Measurements from ENCODE around the gene PLEKHM3. TPM values are rescaled to one million over a fixed set of nuclear protein-coding genes. Genes with fewer than 3 reads are reported as not detected.
"Not testable (repeated sequence)": the region's sequence is repeated elsewhere in the genome, so short reads cannot be mapped to it uniquely, and the experiment has no call there.

Gene PLEKHM3
- total and polyA plus RNA-seq, 2 donors: 8.2 to 8.8 TPM

DNA sequence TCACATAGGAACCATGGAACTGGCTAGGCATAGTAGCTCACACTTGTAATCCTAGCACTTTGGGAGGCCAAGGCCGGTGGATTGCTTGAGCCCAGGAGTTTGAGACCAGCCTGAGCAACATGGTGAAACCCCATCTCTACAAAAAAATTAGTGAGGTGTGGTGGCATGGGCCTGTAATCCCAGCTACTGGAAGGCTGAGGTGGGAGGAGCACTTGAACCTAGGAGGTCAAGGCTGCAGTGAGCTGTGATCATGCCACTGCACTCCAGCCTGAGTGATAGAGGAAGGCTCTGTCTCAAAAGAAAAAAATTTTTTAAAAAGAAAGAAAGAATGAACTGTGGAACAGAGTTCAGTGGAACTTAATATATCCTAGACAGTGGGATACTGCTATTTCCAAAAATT, 76.1 kb downstream of the PLEKHM3 start:
- H3K9me3 ChIP-seq (ENCODE audit: control insufficient read depth in 2 of 2, insufficient read depth in 1 of 2, low read length in 1 of 2); DNase-seq (ENCODE audit: low read depth in 6 of 9, low spot score in 9 of 9); H3K4me3 ChIP-seq (ENCODE audit: low read length in 2 of 2); H3K27me3 ChIP-seq (ENCODE audit: control insufficient read depth in 2 of 2, insufficient read depth in 1 of 2, low read length in 1 of 2); H3K4me1 ChIP-seq (ENCODE audit: control insufficient read depth in 2 of 2, insufficient read depth in 2 of 2, low read length in 2 of 2); H3K27ac ChIP-seq (ENCODE audit: low read depth in 1 of 2, low read length in 1 of 2); H3K36me3 ChIP-seq (ENCODE audit: control insufficient read depth in 2 of 2, insufficient read depth in 2 of 2, low read length in 1 of 2): not testable (repeated sequence)
- WGBS: 96% methylated on average over 1 of the region's 1 CpG

GRCh38 chr2:207944979-207945600, 80.2 kb downstream of the PLEKHM3 start:
- Histone ChIP-seq H3K4me1 (ENCODE audit: control insufficient read depth in 2 of 2, insufficient read depth in 2 of 2, low read length in 2 of 2) (no peaks in the 10 kb centered on the region), H3K4me3 (ENCODE audit: low read length in 2 of 2) (no peak overlapping the region), H3K27me3 (ENCODE audit: control insufficient read depth in 2 of 2, insufficient read depth in 1 of 2, low read length in 1 of 2) (no peaks in the 10 kb centered on the region), H3K9me3 (ENCODE audit: control insufficient read depth in 2 of 2, insufficient read depth in 1 of 2, low read length in 1 of 2) (no peaks in the 10 kb centered on the region), H3K27ac (ENCODE audit: low read depth in 1 of 2, low read length in 1 of 2) (no peak overlapping the region), H3K36me3 (ENCODE audit: control insufficient read depth in 2 of 2, insufficient read depth in 2 of 2, low read length in 1 of 2) (peaks cover 0 to 2% of the 10 kb centered on the region in 2 donors)
- WGBS: 96% methylated on average over 4 of the region's 4 CpGs
- no peak for DNase-seq (ENCODE audit: low read depth in 6 of 9, low spot score in 9 of 9)

GRCh38 chr2:207944334-207944733, 81.0 kb downstream of the PLEKHM3 start:
- Histone ChIP-seq H3K4me1 (ENCODE audit: control insufficient read depth in 2 of 2, insufficient read depth in 2 of 2, low read length in 2 of 2) (no peaks in the 10 kb centered on the region), H3K9me3 (ENCODE audit: control insufficient read depth in 2 of 2, insufficient read depth in 1 of 2, low read length in 1 of 2) (no peaks in the 10 kb centered on the region), H3K36me3 (ENCODE audit: control insufficient read depth in 2 of 2, insufficient read depth in 2 of 2, low read length in 1 of 2) (peaks cover 0 to 2% of the 10 kb centered on the region in 2 donors), H3K27me3 (ENCODE audit: control insufficient read depth in 2 of 2, insufficient read depth in 1 of 2, low read length in 1 of 2) (no peaks in the 10 kb centered on the region), H3K27ac (ENCODE audit: low read depth in 1 of 2, low read length in 1 of 2) (no peak overlapping the region), H3K4me3 (ENCODE audit: low read length in 2 of 2) (no peak overlapping the region)
- WGBS: over 99% methylated on average over 6 of the region's 6 CpGs
- no peak for DNase-seq (ENCODE audit: low read depth in 6 of 9, low spot score in 9 of 9)

GRCh38 chr2:207939342-207940108, 85.8 kb downstream of the PLEKHM3 start:
- H3K27ac ChIP-seq (ENCODE audit: low read depth in 1 of 2, low read length in 1 of 2): no peak overlapping the region

GRCh38 chr2:207938886-207939285, 86.4 kb downstream of the PLEKHM3 start:
- Histone ChIP-seq H3K27me3 (ENCODE audit: control insufficient read depth in 2 of 2, insufficient read depth in 1 of 2, low read length in 1 of 2) (no peaks in the 10 kb centered on the region), H3K27ac (ENCODE audit: low read depth in 1 of 2, low read length in 1 of 2) (no peak overlapping the region), H3K36me3 (ENCODE audit: control insufficient read depth in 2 of 2, insufficient read depth in 2 of 2, low read length in 1 of 2) (no peaks in the 10 kb centered on the region), H3K4me1 (ENCODE audit: control insufficient read depth in 2 of 2, insufficient read depth in 2 of 2, low read length in 2 of 2) (no peaks in the 10 kb centered on the region), H3K9me3 (ENCODE audit: control insufficient read depth in 2 of 2, insufficient read depth in 1 of 2, low read length in 1 of 2) (no peaks in the 10 kb centered on the region), H3K4me3 (ENCODE audit: low read length in 2 of 2) (no peak overlapping the region)
- no peak for DNase-seq (ENCODE audit: low read depth in 6 of 9, low spot score in 9 of 9)
- 98% methylated on average over 4 of the region's 4 CpGs for WGBS

More at GRCh38 chr2:207939342-207940108, 85.8 kb downstream of the PLEKHM3 start:
- no peak for DNase-seq (ENCODE audit: low read depth in 6 of 9, low spot score in 9 of 9)
- H3K4me3 ChIP-seq (ENCODE audit: low read length in 2 of 2): no peak overlapping the region
- H3K4me1 ChIP-seq (ENCODE audit: control insufficient read depth in 2 of 2, insufficient read depth in 2 of 2, low read length in 2 of 2): no peaks in the 10 kb centered on the region
- H3K36me3 ChIP-seq (ENCODE audit: control insufficient read depth in 2 of 2, insufficient read depth in 2 of 2, low read length in 1 of 2): peaks cover 0 to 2% of the 10 kb centered on the region in 2 donors
- H3K9me3 ChIP-seq (ENCODE audit: control insufficient read depth in 2 of 2, insufficient read depth in 1 of 2, low read length in 1 of 2): no peaks in the 10 kb centered on the region
- WGBS: 97% methylated on average over 8 of the region's 8 CpGs
- H3K27me3 ChIP-seq (ENCODE audit: control insufficient read depth in 2 of 2, insufficient read depth in 1 of 2, low read length in 1 of 2): no peaks in the 10 kb centered on the region

- no peaks in the 10 kb centered on the region for H3K27me3 ChIP-seq (ENCODE audit: control insufficient read depth in 2 of 2, insufficient read depth in 1 of 2, low read length in 1 of 2)
- H3K4me3 ChIP-seq (ENCODE audit: low read length in 2 of 2): no peak overlapping the region
- no peak overlapping the region for H3K27ac ChIP-seq (ENCODE audit: low read depth in 1 of 2, low read length in 1 of 2)
- DNase-seq (ENCODE audit: low read depth in 6 of 9, low spot score in 9 of 9): no peak
- no peaks in the 10 kb centered on the region for H3K9me3 ChIP-seq (ENCODE audit: control insufficient read depth in 2 of 2, insufficient read depth in 1 of 2, low read length in 1 of 2)
- no peaks in the 10 kb centered on the region for H3K4me1 ChIP-seq (ENCODE audit: control insufficient read depth in 2 of 2, insufficient read depth in 2 of 2, low read length in 2 of 2)
- 98% methylated on average over 4 of the region's 4 CpGs for WGBS
- H3K36me3 ChIP-seq (ENCODE audit: control insufficient read depth in 2 of 2, insufficient read depth in 2 of 2, low read length in 1 of 2): no peaks in the 10 kb centered on the region
Measured at GRCh38 chr2:207938415-207938814, 86.9 kb downstream of the PLEKHM3 start.

DNA sequence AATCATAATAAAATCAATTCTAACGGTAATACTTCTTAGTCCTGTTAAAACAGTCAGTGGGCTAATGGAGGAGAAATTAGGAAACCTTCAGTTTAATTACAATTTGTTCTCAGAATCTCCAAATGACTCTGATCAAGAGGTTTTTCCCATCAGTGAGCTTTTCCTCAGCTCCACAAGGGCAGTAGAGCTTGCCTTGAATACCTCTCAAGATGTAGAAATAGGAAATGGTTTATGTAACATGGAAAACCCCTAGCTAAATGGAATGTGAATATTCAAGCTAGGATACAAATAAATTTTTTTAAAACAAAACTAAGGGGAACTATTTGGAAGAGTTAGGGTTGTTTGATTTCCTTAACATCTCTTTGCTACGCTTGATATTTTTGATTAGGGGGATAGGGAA, 87.5 kb downstream of the PLEKHM3 start:
- H3K27ac ChIP-seq (ENCODE audit: low read depth in 1 of 2, low read length in 1 of 2): no peak overlapping the region
- WGBS: 94% methylated on average over 2 of the region's 2 CpGs
- H3K27me3 ChIP-seq (ENCODE audit: control insufficient read depth in 2 of 2, insufficient read depth in 1 of 2, low read length in 1 of 2): no peaks in the 10 kb centered on the region
- H3K36me3 ChIP-seq (ENCODE audit: control insufficient read depth in 2 of 2, insufficient read depth in 2 of 2, low read length in 1 of 2): no peaks in the 10 kb centered on the region
- H3K9me3 ChIP-seq (ENCODE audit: control insufficient read depth in 2 of 2, insufficient read depth in 1 of 2, low read length in 1 of 2): no peaks in the 10 kb centered on the region
- H3K4me1 ChIP-seq (ENCODE audit: control insufficient read depth in 2 of 2, insufficient read depth in 2 of 2, low read length in 2 of 2): no peaks in the 10 kb centered on the region
- H3K4me3 ChIP-seq (ENCODE audit: low read length in 2 of 2): no peak overlapping the region
- DNase-seq (ENCODE audit: low read depth in 6 of 9, low spot score in 9 of 9): no peak

DNA sequence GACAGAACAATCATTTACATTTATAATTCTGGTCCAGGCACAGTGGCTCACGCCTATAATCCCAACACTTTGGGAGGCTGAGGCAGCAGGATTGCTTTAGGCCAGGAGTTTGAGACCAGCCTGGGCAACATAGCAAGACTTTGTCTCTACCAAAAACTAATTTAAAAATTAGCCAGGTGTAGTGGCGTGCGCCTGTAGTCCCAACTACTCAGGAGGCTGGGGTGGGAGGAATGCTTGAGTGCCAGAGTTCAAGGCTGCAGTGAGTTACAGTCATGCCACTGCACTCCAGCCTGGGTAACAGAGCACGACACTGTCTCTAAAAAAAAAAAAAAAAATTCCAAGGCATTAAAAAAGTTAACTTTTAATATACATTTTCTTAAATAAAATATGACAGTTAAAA, 88.1 kb downstream of the PLEKHM3 start:
- H3K27me3 ChIP-seq (ENCODE audit: control insufficient read depth in 2 of 2, insufficient read depth in 1 of 2, low read length in 1 of 2): no peaks in the 10 kb centered on the region
- no peak overlapping the region for H3K4me3 ChIP-seq (ENCODE audit: low read length in 2 of 2)
- 97% methylated on average over 4 of the region's 4 CpGs for WGBS
- no peak for DNase-seq (ENCODE audit: low read depth in 6 of 9, low spot score in 9 of 9)
- H3K36me3 ChIP-seq (ENCODE audit: control insufficient read depth in 2 of 2, insufficient read depth in 2 of 2, low read length in 1 of 2): no peaks in the 10 kb centered on the region
- no peaks in the 10 kb centered on the region for H3K9me3 ChIP-seq (ENCODE audit: control insufficient read depth in 2 of 2, insufficient read depth in 1 of 2, low read length in 1 of 2)
- no peaks in the 10 kb centered on the region for H3K4me1 ChIP-seq (ENCODE audit: control insufficient read depth in 2 of 2, insufficient read depth in 2 of 2, low read length in 2 of 2)
- no peak overlapping the region for H3K27ac ChIP-seq (ENCODE audit: low read depth in 1 of 2, low read length in 1 of 2)

DNA sequence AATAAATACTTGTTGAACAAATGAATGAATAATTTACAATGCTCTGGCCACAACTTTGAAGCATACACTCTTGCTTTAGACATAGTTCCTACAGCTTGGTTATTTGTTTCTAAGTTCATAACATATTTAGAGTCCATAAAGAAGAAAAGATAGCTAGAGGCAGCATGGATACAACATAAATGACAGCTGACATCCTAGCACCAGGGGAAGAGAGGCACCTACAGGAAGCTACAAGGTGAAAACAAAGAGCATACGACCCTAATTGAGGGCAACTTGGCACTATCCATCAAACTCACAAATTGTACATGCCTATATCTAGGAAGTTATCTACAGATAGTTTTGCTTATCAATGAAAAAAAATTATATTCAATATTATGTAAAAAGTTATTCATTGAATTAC, 88.9 kb downstream of the PLEKHM3 start:
- Histone ChIP-seq H3K27ac (ENCODE audit: low read depth in 1 of 2, low read length in 1 of 2) (no peak overlapping the region), H3K4me3 (ENCODE audit: low read length in 2 of 2) (no peak overlapping the region), H3K4me1 (ENCODE audit: control insufficient read depth in 2 of 2, insufficient read depth in 2 of 2, low read length in 2 of 2) (no peaks in the 10 kb centered on the region), H3K9me3 (ENCODE audit: control insufficient read depth in 2 of 2, insufficient read depth in 1 of 2, low read length in 1 of 2) (no peaks in the 10 kb centered on the region), H3K36me3 (ENCODE audit: control insufficient read depth in 2 of 2, insufficient read depth in 2 of 2, low read length in 1 of 2) (no peaks in the 10 kb centered on the region), H3K27me3 (ENCODE audit: control insufficient read depth in 2 of 2, insufficient read depth in 1 of 2, low read length in 1 of 2) (no peaks in the 10 kb centered on the region)
- 92% methylated on average over 1 of the region's 1 CpG for WGBS
- no peak for DNase-seq (ENCODE audit: low read depth in 6 of 9, low spot score in 9 of 9)

All from thymus (tissue), 11 donors.